Stimulated activated CD8-positive, alpha-beta memory T cell treated with anti-CD3 and anti-CD28 coated beads, Interleukin-12 subunit alpha, Interleukin-12 subunit beta, amount 100 ng/mL, for 4 hours (primary cell): ENCODE results near the gene MAD2L2.
A peak's percentile ranks its signal among the peaks of the same experiment; 100 is the strongest.

Experiments
- DNase-seq: peaks from one replicate; pipeline ENCODE4 v3.0.0-alpha.2; 2020; ENCODE audit warnings: low read depth

The MAD2L2 gene

DNA sequence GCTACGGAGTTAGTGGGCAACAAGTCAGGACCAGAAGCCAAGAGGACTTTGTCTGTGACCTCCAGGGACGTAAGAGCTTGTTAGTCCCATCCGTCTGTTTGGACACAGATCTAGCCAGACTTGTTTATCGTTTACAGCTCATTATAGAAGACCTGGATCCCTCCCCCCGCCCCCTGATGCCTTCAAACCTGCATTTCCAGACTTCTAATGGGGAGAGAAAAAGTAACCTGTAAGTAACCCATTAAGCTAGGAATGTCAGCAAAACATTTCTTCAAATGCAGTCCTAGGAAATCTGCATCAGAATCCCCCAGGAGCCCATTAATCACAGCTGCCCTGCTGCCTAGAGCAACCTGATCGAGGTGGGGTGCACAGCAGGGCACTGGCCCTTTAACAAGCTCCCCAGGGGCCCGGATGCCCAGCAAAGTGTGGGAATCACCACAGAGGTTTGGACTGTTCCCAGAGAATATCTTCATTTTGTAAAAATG, 1.4 kb upstream of the MAD2L2 start:
- DNase-seq = no peak

DNA sequence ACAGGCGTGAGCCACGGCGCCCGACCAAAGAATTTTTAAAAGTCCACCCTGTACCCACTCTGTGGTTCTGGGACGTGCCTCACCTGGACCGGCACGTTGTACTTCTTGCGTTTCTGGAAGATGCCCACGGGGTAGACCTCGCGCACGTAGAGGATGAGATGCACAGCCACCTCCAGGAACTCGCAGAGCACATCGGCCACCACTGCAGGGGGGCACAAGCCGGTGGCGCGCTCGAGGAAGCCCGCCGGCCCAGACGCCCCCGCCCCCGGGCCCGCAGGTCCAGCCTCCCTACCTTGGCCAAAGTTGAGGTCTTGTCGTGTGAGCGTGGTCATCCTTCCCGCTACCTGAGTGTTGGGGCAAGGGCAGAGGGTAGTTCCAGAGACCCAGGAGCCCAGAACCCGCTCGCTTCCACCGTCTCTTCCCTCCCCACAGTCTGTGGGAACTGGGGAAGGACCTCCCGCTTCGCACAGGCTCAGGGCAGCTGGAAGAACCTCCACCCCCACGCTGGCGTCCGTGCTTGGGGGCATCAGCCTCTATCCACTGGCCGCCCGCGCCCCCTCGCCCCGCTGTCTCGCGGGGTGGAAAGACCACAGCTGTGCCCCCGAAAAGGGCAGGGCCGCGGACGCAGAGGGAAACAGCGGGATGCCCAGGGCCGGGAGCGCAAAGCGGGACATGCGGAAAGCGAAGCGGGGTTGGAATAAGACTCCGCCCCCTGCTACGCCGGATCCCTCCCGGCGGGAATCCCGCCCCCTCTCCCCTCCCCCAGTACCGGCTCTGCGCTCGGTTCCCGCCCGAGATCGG, 478 bp downstream of the MAD2L2 start:
- DNase-seq = no peak

DNA sequence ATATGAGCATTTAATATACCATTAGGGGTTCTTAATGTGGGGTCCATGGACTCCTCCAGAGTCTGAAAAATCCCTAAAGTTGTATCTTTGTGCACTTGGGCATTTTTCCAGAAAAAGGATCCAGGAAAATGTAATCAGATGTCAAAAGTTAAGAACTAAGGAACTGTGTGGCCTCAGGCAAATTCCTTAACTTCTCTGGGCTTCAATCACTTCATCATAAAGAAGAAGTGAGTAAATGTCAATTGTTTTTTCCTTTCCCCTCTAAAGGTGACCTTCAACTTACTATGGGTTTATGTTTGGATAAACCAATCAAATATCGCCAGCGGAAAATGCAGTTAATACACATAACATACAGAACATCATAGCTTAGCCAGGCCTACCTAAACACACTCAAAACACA, 2.5 kb downstream of the MAD2L2 start:
- no peak for DNase-seq

DNA sequence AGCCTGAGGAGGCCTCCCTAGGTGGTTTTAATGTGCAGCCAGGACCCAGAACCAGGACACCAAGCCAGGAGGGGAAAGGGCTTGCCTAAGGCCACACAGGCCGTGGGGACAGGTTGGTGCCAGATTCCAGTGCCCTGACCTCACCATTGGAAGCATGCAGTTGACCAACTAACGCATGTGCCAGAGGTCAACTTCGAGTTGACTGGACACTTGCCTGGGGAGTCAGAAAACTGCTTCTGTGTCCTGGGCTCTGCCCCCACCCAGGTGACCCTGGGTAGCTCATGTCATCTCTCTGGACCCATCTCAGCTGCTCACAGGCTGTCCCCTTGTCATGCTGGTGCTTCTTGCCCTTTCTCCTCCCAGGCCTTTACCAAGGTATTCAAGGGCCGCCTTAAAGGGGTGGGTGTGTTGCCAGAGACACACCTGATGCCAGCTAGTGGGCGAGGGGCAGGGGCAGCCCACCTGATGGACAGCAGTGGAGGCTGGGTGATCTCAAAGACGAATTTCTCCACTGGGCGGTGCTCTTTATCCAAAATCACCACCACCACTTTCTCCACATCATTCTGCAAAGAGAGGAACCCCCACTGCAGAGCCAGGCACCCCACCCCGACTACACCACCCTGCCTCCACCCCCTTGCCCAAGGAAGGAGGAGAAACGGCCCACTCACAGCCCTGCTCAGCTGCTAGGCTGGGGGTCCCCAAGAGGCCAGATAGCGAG, 4.4 kb downstream of the MAD2L2 start:
- no peak for DNase-seq

DNA sequence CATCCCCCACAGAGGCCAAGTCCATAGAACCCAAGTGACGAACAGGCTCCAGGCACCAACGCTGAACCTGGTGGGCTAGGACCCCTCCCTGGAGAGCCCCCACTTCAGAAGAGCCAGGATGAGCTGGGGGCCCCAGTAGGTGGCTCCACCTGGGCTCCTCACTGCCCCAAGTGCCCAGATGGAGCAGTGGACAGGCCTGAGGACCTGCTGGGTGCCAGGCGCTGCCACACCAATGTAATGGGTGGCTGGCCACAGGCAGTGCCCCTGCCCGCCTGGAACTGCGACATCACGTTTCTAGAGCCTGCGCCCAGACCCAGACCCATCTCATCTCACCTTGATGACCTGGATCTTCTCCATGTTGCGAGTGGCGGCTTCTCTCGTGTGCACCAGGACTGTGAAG, 5.6 kb downstream of the MAD2L2 start:
- no peak for DNase-seq

DNA sequence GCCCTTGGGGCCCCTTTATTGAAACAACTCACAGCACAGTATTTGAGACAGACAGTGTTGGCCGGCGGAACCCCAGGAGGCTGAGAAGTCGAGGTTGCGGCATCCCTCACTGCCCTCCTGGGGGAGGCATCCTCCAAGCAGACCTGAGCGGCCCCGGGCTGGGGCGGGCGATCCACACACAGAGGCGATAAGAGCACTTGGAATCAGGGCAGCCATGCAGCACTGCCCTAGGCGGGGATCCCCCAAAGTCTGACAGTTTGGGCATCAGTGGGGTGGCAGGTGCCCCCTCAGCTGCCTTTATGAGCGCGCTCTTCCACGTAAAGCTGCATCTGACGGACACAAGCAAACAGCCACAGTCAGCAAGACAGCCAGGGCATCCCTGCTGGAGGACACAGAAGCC, 6.5 kb downstream of the MAD2L2 start:
- DNase-seq = no peak

DNA sequence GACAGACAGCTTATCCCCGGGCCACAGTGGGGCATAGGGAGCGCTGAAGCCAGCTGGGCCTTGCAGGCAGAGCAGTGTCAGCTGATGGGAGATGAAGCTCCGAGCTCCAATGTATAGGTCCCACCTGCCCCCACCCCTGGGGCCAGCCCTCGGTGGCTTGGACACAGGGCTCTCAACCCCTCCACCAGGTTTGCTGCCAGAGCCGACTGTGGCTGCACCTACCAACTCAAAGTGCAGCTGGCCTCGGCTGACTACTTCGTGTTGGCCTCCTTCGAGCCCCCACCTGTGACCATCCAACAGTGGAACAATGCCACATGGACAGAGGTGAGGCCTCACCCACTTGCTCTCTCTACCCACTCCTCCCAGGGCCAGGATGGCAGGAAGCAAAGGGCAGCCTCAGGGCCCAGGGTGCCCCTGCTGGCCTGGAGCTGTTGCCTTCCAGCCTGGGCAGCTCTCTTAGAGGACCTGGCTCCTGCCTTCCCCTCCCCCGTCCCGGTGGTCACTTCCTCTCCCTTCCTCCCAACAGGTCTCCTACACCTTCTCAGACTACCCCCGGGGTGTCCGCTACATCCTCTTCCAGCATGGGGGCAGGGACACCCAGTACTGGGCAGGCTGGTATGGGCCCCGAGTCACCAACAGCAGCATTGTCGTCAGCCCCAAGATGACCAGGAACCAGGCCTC, 7.7 kb downstream of the MAD2L2 start:
- no peak for DNase-seq

DNA sequence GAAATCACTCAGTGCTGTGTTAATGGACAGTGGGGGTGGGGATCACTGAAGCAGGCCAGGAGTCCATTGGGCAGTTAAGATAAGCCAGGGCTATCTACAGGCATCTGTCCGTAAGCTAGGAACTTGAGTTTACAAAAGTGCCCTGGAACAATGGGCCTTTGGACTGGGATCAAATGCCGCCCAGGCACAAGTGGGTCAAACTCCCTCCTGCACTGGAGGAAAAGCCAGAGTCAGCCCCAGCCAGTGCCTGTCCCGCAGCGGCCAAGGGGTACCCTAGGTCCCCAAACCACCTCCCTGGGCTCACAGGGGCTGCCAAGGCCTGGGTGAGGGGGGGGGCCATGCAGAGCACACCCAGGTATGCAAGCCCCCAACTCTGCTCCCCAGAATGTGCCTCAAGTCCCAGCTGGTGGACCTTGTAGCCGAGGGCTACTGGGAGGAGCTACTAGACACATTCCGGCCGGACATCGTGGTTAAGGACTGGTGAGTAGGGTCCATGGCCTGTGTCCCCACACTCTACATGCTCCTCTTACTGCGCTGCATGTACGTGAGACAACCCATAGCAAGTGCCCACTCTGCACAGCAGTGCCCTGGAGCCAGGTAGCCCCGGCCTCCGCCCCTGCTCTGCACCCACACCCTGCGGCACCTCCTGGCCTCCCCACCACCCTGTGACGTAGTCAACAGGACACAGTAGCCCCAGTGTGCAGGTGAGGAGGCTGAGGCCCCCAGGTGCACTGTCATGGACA, 9.2 kb downstream of the MAD2L2 start:
- no peak for DNase-seq

DNA sequence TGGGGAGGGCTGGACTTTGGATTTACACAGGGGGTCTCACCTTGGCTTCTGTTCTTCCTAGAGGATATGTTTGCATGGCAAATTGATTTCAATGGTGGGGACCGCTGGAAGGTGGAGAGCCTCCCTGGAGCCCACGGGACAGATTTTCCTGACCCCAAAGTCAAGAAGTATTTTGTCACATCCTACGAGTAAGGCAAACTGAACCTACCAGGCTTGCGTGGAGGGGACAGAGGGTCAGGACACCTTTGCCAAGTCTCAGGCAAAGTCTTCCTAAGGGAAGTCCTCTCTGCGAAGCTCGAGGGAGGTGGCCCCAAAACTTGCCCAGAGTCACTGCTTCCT, 9.8 kb downstream of the MAD2L2 start:
- DNase-seq = no peak

DNA sequence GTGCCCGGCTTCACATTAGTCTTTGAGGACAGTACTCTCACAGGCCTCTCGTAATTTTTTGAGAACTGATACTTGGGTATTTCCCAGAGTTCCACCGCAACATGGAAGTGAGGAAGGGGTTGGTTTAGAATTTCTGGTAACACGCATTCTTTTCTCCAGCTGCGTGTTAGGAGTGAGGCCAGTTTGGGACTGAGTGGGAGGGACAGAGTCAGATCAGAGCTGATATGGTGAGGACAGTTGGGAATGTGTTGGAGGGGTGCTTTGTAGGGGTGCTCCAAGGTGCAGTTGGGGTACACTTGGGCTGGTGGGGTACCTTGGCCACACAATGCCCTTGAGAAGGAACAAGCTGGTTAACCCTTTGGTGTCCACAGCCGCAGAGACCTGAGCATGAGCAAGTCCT, 10.2 kb downstream of the MAD2L2 start:
- DNase-seq = no peak

DNA sequence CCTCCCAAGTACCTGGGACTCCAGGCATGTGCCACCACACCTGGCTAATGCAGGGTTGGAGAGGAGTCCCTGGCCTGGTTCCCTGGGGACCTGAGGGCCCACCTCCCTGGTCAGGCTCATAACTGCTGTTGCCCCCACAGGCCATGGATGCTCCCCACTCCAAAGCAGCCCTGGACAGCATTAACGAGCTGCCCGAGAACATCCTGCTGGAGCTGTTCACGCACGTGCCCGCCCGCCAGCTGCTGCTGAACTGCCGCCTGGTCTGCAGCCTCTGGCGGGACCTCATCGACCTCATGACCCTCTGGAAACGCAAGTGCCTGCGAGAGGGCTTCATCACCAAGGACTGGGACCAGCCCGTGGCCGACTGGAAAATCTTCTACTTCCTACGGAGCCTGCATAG, 12.4 kb downstream of the MAD2L2 start:
- DNase-seq = no peak

DNA sequence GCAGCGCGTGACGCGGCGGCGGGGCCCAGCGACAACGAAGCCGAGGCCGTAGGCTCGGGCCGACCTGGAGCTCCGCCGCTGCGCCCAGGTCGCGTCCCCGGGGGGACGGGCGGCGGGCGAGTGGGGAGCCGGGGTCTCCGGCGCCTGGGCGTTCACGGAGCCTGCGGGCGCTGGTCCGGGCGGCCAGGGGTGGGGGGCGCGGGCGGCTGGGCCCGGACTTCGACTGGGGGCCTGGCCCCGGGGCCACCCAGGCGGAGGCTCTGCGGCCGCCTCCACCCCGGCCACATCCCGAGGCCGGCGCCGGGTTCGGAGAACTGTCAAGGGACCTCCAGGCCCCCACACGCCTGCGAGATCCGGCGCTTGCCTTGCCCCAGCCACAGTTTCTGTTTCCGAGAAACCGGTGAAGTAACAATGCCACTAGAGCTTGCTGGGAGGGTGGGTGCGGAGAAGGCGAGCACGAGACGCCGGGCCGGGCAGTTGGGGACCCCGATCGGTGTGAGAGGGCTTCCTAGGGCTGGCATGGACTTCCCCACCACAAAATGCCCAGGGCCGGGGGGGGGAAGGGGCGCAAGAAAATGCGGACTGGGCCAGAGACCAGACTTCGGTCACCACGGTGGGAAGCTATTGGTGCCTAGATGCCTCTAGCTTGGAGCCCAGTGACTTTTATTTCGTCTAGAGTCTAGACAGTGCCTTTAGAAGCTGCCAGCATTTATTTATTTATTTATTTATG, 16.4 kb downstream of the MAD2L2 start:
- peak; percentile 55 for DNase-seq

DNA sequence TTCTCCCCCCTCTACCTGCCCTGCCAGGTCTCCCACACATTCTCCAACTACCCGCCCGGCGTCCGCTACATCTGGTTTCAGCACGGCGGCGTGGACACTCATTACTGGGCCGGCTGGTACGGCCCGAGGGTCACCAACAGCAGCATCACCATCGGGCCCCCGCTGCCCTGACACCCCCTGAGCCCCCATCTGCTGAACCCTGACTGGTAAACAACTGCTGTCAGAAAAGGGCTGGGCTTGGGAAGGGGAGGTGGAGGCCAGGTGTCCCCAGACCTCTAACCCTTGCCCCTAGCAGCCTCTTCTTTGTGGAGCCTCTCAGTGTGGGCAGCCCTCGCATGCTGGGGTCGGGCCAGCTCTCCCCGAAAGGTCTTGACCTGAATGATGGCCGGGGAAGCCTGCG, 19.8 kb downstream of the MAD2L2 start:
- DNase-seq = no peak

DNA sequence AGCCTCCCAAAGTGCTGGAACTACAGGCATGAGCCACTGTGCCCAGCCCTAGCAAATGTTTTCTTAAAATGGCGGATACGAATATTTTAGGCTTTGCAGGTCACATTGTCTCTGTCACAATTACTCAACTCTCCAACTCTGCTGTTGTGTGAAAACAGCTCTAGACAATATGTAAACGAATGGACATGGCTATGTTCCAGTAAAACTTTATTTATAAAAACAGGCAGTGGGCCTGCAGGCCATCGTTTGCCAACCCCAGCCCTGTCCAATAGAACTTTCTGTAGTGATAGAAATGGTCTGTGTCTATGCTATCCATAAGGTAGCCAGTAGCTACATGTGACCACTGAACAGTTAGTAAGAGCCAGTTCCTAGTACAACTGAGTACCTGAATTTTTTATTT, 21.2 kb downstream of the MAD2L2 start:
- DNase-seq = no peak

DNA sequence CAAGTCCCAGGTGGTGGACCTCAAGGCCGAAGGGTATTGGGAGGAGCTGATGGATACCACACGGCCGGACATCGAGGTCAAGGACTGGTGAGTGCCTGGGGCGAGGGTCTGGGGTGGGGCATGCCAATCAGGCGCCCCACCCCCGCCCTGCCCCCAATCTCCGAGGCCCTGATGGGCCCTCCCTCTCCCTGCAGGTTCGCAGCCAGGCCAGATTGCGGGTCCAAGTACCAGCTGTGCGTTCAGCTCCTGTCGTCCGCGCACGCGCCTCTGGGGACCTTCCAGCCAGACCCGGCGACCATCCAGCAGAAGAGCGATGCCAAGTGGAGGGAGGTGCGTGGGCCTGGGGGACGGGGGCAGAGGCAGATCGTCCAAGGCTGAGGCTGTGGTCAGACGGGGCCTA, 22.4 kb downstream of the MAD2L2 start:
- DNase-seq = no peak

DNA sequence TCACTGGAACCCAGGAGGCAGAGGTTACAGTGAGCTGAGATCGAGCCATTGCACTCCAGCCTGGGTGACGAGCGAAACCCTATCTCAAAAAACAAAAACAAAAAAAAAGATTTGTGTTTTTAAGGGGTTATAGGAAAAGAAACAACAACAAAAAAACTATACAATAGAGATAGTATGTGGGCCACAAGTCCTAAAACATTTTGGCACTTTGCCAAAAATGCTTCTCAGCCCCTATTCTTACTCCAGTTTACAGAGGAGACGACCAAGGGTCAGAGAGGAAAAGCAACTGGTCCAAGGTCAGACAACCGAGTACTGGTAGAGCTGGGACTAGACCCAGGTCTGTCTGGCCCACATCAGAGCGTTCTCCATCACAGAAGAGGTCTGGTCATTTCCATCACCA, 23.3 kb downstream of the MAD2L2 start:
- DNase-seq = no peak

DNA sequence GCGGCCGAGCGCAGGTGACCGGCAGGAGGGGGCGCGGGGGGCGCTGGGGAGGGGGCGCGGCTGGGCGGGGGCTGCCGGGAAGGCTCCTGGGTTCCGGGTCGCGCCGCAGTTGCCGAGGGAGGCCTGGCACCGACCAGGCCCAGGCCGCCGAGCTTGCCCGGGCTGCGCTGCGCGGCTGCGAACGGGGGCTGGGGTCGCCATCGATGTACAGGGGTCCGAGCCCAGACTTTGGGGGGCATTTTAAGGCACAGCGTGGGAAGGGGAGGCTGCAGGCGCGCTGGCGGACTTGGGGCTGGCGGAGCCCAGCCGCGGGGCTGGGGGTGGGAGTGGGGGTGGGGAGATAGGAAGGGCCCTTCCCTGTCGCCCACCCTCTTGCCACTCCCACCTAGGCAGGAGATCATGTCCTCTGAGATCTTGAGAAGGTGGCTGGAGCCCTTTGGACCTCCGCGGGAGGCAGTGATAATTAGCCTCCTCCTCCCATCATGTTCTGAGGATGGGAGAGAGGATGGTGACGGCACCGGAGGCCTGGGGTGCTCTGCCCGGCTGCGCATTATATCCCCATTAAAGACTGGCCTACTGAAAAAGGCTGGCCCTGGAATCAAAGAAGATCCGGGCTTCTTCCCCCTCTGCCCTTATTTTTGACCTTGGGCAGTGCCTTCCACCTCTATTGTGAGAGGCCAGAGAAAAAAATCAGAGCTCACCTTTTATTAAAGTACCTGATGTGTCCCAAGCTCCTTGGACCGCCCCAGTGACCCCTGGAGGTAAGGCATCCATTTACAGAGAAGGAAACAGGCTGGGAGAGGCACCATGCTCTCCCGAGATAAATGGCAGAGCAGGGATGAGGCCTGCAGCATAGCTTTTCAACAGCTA, 25.8 kb downstream of the MAD2L2 start:
- no peak for DNase-seq

DNA sequence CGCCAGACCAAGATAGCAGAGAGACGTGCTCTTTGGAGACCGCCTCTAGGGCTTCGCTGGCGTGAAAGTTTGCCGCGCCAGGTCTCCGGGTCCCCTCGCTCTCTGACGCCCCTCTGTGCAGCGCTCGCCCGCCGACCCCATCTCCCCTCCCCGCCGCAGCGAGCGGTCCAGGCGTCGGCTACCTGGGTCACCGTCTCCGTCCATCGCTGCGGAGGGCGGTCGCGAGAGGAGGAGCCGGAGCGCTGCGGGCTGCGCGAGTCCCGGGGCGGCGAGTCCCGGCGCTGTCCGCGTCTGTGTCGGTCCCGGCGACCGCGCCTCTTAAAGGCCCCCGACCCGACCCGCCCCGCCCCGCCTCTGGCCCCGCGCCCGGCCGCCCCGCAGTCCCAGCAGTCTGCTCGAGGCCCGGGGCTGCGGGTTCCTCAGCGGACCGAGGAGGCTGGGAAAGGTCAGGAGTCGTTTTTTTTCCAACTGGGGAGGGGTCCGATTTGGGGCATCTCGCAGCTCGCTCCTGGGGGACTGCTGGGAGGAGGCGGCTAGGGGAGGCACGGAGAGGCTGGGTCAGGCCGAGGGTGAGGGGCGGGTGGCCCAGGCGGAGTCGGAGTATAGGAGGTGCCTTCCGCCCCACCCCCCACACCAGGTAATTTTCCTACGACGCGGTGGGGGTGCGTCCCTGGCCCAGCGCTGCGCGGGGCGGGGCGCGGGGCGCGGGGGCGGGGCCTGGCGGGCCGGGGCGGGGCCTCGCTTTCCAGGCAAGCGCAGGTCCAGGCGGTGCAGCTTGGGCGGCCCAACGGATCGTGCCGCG, 26.6 kb downstream of the MAD2L2 start, which contains the start of the genes FBXO2 and FBXO44:
FBXO2 (minus strand) TSS at position 293 of the 802 bp plus-strand sequence; CDS start at position 204, 89 bp downstream.
FBXO44 (plus strand) TSS at position 741 of the 802 bp plus-strand sequence. CDS start 959 bp downstream, outside the sequence.
- DNase-seq = peak; percentile 54

DNA sequence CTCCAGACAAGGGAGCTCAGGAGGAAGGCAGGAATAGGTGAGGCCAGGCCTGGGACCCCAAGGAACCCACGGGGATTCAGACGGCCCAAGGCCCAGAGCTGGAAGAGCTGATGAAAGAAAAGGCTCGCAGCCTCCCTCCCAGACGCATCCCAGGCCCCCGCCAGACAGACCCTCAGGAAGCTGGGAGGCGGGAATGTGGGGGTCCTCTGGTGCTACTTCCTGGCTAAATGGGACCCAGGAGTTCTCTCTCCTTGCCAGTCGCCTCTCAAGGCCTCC, 27.1 kb downstream of the MAD2L2 start:
- no peak for DNase-seq
